Hematopoietic multipotent progenitor cell treated with erythropoietin and hydrocortisone succinate and interleukin-3 and kit ligand, for 8 days (in vitro differentiated cells): ENCODE data around the gene CPXM1.

Experiments
- DNase-seq: peaks from one replicate; pipeline ENCODE4 v3.0.0-alpha.2; 2015

Gene CPXM1

DNA sequence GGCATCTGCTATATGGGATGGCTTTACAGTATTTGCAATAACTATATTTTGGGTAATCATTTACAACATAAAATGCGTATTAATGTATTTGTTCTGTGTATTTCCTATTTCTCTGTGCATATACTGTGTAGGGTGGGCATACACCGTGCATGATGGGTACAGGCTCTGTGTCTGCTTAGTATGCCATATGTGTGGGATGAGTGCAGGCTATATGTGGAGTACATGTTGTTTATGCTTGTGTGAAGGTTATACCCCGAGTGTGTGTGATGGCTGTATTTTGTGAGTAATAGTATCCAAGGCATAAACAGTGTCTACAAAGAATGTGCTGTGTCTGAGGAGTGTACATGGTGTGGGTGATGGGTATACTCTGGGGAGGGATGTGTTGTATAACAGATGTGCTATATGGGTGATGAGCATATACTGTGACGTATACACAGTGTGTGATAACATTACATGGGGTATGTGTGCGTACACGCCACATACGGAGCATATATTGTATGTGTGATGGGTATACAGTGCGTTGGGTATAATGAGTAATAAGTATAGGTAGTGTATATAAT is 52.7 kb downstream of the CPXM1 start:
- no peak for DNase-seq

DNA sequence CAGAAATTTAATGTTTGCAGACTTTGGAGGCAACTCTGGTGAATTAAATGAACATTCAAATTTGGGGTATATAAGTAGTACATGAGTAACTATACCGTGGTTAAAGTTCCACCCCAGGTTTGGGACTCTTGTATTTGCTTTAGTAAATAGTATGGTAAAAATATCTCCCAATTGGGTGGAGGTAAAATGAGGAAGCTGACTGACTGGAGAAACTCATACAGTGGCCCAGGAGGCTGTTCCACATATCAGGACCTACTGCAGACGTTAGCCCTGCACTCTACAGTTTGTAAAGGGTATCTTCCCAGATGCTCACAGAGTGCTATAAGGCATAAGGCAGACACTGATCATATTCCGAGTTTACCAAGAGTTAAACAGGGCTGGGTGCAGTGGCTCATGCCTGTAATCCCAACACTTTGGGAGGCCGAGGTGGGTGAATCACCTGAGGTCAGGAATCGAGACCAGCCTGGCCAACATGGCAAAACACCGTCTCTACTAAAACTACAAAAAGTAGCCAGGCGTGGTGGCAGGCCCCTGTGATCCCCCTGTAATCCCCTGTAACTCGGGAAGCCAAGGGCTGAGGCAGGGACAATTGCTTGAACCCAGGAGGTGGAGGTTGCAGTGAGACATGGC is 53.7 kb downstream of the CPXM1 start:
- no peak for DNase-seq

DNA sequence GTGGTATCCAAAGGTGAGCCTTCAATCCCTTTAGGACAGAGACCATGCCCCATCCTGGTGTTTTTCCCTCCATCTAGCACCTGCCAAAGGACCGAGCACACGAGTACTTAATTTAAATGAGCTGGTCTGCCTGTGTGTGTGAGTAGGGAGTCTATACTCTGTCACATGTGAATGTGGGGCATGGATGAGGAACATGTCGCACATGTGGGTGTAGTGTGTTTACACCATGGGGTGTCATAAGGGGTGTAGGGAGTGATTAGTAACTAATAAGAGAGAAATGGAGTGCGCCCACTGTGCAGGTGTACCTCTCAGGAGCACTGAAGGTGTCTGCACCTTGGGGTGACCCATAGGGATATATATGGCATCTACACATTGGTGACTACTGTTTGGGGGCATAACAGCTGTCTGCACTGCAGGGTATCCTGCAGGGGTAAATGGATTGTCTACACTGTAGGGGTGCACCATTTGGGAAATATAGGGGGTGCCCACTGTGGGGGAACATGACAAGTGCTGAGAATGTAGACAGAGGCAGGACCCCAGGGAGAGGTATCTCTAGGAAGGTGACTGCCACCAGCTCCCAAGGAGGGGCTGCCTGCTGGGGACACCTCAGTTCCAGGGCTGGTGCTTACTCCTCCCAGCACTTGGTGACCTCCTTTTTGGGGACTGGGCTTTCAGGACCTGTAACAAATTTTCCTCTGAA is 54.3 kb downstream of the CPXM1 start:
- DNase-seq, result no peak

DNA sequence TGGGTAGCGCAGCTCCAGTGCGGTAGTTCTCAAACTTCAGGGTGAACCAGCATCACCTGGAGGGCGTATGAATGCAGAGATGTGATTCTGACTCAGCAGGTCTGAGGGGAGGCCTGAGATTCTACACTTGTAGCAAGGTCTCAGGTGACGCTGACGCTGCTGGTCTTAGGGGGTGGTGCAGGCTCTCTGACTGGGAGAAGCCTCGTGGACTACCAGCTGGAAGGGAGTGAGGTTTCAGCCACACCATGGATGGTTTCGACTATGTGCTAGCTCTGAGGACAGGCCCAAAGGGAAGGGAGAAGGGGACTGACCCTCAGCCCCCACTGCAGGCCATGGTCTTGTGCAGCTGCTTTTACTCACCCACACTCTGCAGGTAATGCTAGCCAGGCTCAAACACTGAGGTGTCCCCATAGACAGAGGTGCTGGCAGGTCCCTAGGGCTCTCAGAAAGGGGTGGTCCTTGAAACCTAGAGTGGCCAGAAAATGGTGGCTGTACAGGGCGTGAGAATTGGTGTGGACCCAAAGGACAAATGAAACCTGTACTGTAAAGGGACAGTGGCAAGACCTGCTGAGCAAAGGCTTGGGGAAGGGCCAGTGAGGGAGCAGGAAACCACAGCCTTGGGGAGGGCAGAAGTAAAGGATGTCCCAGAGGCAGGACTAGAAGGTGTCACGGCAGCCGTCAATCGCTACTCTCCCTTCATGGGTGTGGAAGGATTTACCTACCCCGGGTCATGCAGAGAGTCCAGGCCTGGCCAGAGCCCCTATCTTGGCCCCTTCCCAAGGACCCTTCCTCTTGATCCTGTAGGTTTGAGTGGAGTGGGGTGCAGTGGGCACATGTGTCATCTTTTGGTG is 55.1 kb downstream of the CPXM1 start:
- no peak for DNase-seq
